ENCODE results near the gene EIF1AX.

DNA sequence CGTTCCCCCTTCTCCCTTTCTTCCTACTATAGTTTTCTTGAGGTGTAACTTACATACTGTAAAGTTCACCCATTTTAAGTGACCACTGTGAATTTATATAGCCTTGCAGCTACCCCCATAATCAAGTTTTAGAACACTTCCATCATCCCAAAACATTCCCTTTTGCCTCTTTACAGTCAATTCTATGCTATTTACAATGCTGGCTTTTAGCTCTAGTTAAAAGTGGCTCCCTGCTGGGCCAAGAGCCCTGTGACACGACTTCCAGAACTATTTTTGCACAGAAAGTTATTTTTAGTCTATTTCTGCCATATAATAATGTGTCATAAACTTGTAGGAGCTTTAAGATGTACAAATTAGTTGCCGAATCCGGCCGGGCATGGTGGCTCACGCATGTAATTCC is 51.8 kb downstream of the EIF1AX start:
- no peak for TF ChIP-seq ZNF274 (IDR thresholded peaks at IDR 0.05; ENCODE audit: low read depth, low read length)
- no peak for TF ChIP-seq SUZ12 (IDR thresholded peaks at IDR 0.05; ENCODE audit: extremely low read depth, insufficient read depth, insufficient read length)

All from NT2/D1 (cell line).